LNCaP clone FGC (cell line): ENCODE measurements around the gene RHOT1.
"Not testable (repeated sequence)": the region's sequence is repeated elsewhere in the genome, so short reads cannot be mapped to it uniquely, and the experiment has no call there.

ENCODE experiments used
- DNase-seq: peaks from one replicate; pipeline ENCODE4 v3.0.0-alpha.2; 2011; ENCODE audit warnings: low read depth
- H3K4me3 ChIP-seq: 2 replicates; pipeline ENCODE4 v1.5.1; 2011; ENCODE audit warnings: mild to moderate bottlenecking, low read depth, low read length, control low read depth
- TF ChIP-seq, protein P1 (sequence below): IDR thresholded peaks from 2 replicates; pipeline ENCODE4 v1.5.1; 2012; ENCODE audit warnings: mild to moderate bottlenecking; ENCODE audit not compliant: control insufficient read depth, insufficient read depth; ENCODE audit errors: extremely low read depth

Gene RHOT1

DNA sequence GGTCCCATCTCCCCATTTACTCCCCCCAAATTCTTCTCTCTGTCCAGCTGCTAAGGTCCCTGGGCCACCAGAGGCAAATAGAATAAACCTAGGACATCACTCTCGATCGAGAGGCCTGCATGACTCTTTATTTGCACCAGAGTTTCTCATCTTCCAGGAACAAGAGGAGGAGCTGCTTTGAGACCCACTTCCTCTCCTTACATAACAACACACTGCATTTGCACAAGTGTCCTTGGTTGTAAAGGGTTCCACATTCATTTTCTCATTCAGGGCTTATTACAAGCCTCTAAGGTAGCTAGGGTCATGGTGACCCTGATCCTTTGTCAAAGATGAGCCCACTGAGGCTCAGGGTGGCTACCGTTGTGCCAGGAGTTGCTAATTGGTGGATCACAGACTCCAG is 38.1 kb upstream of the RHOT1 start:
- no peak overlapping the region for H3K4me3 ChIP-seq
- DNase-seq, result no peak
- TF ChIP-seq, protein P1, sequence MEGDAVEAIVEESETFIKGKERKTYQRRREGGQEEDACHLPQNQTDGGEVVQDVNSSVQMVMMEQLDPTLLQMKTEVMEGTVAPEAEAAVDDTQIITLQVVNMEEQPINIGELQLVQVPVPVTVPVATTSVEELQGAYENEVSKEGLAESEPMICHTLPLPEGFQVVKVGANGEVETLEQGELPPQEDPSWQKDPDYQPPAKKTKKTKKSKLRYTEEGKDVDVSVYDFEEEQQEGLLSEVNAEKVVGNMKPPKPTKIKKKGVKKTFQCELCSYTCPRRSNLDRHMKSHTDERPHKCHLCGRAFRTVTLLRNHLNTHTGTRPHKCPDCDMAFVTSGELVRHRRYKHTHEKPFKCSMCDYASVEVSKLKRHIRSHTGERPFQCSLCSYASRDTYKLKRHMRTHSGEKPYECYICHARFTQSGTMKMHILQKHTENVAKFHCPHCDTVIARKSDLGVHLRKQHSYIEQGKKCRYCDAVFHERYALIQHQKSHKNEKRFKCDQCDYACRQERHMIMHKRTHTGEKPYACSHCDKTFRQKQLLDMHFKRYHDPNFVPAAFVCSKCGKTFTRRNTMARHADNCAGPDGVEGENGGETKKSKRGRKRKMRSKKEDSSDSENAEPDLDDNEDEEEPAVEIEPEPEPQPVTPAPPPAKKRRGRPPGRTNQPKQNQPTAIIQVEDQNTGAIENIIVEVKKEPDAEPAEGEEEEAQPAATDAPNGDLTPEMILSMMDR, result no peak

DNA sequence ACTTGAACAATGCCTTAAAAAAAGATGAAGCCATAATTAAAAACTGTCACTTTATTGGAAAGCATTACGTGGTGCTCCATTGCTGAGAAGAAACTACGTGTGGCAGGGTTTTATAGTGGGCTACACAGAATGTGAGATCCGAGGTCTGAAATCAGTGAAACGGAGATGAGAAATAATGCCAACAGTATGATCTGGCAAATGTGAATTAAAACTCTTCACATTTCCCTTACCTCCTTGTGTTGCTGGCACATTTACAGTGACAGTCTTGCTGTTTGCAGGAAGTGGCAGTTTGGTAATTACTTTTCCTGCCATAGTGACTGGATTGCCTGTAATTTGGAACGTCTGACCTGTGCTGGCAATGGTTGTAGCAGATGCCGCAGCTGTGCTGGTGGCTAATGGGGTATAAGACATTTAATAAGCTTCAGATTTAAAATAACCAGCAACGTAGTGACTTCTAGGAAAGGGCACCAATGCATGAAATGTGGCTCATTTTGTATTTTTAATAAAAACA is 35.8 kb upstream of the RHOT1 start:
- not testable (repeated sequence) for DNase-seq, H3K4me3 ChIP-seq

DNA sequence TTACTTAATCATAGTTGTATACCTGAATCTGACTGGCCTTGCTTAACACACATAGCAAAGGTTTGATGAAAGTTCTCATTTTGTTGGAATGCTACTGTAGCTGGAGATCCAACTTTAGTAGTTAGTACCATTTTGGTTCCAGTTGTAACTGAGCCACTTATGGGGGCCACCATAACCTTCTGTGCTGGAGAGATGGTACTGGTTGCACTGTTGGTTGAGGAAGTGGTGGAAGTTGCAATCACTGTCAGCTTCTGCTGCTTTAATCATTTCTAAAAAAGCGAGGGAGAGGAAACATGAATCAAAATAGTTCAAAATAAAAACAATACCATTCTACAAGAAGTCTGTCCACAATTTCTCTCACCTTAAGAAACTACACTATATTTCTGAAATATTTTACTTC is 35.1 kb upstream of the RHOT1 start:
- not testable (repeated sequence) for DNase-seq, H3K4me3 ChIP-seq

GRCh38 chr17:32110596-32110995 is 31.7 kb upstream of the RHOT1 start:
- no peak overlapping the region for H3K4me3 ChIP-seq
- no peak for DNase-seq
- TF ChIP-seq, protein P1, result no peak

- TF ChIP-seq, protein P1, result no peak
- no peak overlapping the region for H3K4me3 ChIP-seq
- DNase-seq, result no peak
These were observed 31.0 kb upstream of the RHOT1 start for GRCh38 chr17:32111141-32111771.

DNA sequence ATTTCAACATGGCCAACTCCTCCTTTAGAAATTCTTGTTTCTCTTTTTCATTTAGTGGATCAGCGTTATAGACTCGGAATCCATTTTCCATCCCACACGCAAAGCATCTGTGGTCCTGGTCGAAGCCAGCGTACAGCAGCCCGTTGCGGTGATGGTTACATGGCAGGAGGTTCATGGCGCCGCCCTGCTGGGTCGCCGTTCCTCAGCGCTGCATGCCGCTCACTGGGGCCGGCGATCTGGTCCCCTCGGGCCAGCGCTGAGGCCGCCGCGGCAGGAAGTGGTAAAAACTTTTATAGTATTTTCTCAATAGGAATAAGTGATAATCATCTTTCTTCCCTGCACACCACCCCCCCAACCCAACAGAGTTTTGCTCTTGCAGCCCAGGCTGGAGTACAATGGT is 29.9 kb upstream of the RHOT1 start:
- no peak overlapping the region for H3K4me3 ChIP-seq
- TF ChIP-seq, protein P1, result no peak
- no peak for DNase-seq

GRCh38 chr17:32114536-32114935 is 27.8 kb upstream of the RHOT1 start:
- TF ChIP-seq, protein P1, result no peak
- no peak for DNase-seq
- H3K4me3 ChIP-seq, result no peak overlapping the region

- not testable (repeated sequence) for DNase-seq, H3K4me3 ChIP-seq
These were observed 26.8 kb upstream of the RHOT1 start for GRCh38 chr17:32115546-32115945.
